ENCODE results near the gene NCOA6. TPM values are rescaled to one million over a fixed set of nuclear protein-coding genes. Genes with fewer than 3 reads are reported as not detected.
A peak's percentile ranks its signal among the peaks of the same experiment; 100 is the strongest.
"Not testable (repeated sequence)": the region's sequence is repeated elsewhere in the genome, so short reads cannot be mapped to it uniquely, and the experiment has no call there.

NCOA6 gene
- total RNA-seq, 2 donors from 2014 or later = 20.4 to 24.1 TPM

- ATAC-seq (no peak), DNase-seq (ENCODE audit: low spot score in 2 of 2) (no peak)
- H3K9me3 Mint-ChIP-seq = no peaks in the 10 kb centered on the region
- H3K36me3 Mint-ChIP-seq = peaks cover 7 to 14% of the 10 kb centered on the region in 2 donors
- no peak overlapping the region for H3K27ac Mint-ChIP-seq
Measured at GRCh38 chr20:34754611-34755010, 70.8 kb downstream of the NCOA6 start.

GRCh38 chr20:34753706-34754461 is 71.6 kb downstream of the NCOA6 start:
- ATAC-seq = no peak
- Mint-ChIP-seq H3K27ac (no peak overlapping the region), H3K9me3 (no peaks in the 10 kb centered on the region), H3K36me3 (peaks cover 7 to 14% of the 10 kb centered on the region in 2 donors)
- no peak for DNase-seq (ENCODE audit: low spot score in 2 of 2)

- H3K36me3 Mint-ChIP-seq = peaks cover 0 to 7% of the 10 kb centered on the region in 2 donors
- DNase-seq (ENCODE audit: low spot score in 2 of 2) = no peak
- H3K9me3 Mint-ChIP-seq = no peaks in the 10 kb centered on the region
- no peak overlapping the region for H3K27ac Mint-ChIP-seq
- no peak for ATAC-seq
Measured at GRCh38 chr20:34751453-34751852, 74.0 kb downstream of the NCOA6 start.

DNA sequence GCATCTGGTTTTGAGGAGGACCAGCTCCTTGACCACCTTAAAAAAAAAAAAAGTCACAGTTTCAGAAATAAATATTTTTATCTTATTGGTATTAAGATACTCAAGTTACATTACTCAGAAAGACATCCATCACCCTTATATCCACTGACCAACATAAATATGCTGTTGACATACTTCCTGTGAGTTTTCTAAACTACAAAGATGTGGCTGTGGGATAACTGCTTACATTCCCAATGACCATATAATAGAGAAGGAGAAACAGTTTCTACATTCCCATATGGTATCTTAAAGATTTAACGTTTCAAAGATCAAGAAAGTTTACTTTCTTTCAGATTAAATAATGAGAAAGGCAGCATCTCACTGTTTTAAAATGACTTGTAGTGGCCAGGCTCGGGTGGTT is 75.0 kb downstream of the NCOA6 start:
- peaks cover 0 to 7% of the 10 kb centered on the region in 2 donors for H3K36me3 Mint-ChIP-seq
- ATAC-seq = no peak
- no peak for DNase-seq (ENCODE audit: low spot score in 2 of 2)
- H3K27ac Mint-ChIP-seq = no peak overlapping the region
- H3K9me3 Mint-ChIP-seq = no peaks in the 10 kb centered on the region

DNA sequence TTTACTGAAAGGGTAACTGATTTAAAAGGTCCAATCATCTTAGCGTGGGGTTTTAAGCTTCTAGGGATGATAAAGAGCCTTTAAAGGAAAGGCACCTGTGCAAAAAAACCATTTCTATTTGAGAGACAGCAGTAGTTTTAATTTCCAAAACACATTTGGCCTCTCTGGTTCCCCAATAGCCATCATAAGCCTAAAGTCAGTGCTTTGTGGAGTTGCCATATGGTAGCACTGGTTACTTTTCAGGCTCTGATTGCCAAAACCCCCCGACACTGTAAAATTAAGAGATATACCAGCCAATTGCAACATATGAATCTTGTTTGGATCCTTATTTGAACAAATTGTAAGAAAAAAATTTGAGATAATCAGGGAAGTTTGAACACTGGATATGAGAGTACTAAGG is 76.7 kb downstream of the NCOA6 start:
- DNase-seq (ENCODE audit: low spot score in 2 of 2) (no peak), ATAC-seq (no peak)
- Mint-ChIP-seq H3K9me3 (no peaks in the 10 kb centered on the region), H3K36me3 (no peaks in the 10 kb centered on the region), H3K27ac (no peak overlapping the region)

DNA sequence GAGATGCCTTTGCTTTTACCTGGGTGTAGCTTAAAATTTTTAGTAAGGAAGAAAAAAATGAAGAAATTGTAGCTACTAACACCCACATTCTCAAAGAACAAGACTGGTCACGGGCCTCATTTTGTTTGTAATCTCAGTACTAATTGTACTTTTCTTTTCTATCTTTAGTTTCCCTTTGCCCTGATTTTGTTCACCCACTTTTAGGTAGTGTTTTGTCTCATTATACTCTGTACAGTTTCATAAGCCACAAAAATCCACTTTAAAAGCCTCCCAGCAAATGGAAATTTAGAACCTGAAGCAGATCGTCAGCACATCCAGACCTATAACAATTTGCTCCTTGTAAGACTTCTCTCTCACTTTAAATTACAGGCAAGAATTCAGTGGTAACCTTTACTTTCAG is 78.0 kb downstream of the NCOA6 start:
- DNase-seq (ENCODE audit: low spot score in 2 of 2) (no peak), ATAC-seq (peak in 1 of 2 donors; percentile 59)
- H3K36me3 Mint-ChIP-seq = peaks cover 0 to 6% of the 10 kb centered on the region in 2 donors

DNA sequence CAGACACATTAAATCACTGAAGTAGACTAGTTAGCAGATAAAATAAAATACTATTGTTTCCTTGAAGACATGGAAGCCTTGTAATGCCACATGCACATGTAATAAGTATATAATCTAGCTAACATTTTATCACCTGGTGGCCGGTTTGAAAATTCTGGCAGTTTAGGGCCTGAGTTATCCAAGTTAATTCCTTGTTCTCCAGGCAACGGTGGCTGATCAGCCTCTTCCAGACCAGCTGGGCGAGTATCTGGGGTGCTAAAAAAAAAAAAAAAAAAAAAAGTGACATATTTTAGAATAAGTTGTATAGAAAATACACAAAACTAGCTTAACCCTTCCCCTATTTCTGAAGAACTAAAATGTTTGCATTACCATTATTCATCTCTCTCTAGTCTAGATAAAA is 78.8 kb downstream of the NCOA6 start:
- DNase-seq (ENCODE audit: low spot score in 2 of 2) = no peak
- peaks cover 0 to 12% of the 10 kb centered on the region in 2 donors for H3K36me3 Mint-ChIP-seq
- H3K27ac Mint-ChIP-seq = no peak overlapping the region
- H3K9me3 Mint-ChIP-seq = no peaks in the 10 kb centered on the region
- ATAC-seq = no peak

More for the DNA sequence above, 78.0 kb downstream of the NCOA6 start:
- Mint-ChIP-seq H3K27ac (peak overlapping the region in 1 of 2 donors; percentile 22), H3K9me3 (no peaks in the 10 kb centered on the region)

- no peak overlapping the region for H3K27ac Mint-ChIP-seq
- H3K36me3 Mint-ChIP-seq = peaks cover 0 to 12% of the 10 kb centered on the region in 2 donors
Measured at GRCh38 chr20:34744847-34745246, 80.6 kb downstream of the NCOA6 start.

DNA sequence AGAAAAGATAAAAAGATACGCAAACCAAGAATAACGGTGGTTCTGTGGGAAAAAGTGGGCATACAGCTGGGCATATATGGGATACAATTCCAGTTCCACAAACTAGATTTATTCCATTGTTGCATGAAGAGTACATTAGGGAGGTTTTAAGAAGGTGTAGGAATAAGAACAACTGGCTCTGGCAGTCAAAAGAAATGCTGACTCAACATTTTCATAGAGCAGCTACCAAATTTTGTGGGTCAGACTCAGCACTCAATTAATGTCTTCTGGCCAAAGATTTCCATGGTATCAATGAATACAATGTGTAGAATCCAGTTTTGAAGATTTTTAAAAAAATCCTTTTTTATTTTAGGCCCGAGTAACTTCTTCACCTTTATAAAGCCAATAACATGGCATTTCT is 81.1 kb downstream of the NCOA6 start:
- Mint-ChIP-seq H3K9me3 (no peaks in the 10 kb centered on the region), H3K27ac (no peak overlapping the region), H3K36me3 (peaks cover 0 to 12% of the 10 kb centered on the region in 2 donors)
- no peak for DNase-seq (ENCODE audit: low spot score in 2 of 2)
- ATAC-seq = no peak

More at GRCh38 chr20:34744847-34745246, 80.6 kb downstream of the NCOA6 start:
- DNase-seq (ENCODE audit: low spot score in 2 of 2) = no peak
- no peak for ATAC-seq
- H3K9me3 Mint-ChIP-seq = no peaks in the 10 kb centered on the region

DNA sequence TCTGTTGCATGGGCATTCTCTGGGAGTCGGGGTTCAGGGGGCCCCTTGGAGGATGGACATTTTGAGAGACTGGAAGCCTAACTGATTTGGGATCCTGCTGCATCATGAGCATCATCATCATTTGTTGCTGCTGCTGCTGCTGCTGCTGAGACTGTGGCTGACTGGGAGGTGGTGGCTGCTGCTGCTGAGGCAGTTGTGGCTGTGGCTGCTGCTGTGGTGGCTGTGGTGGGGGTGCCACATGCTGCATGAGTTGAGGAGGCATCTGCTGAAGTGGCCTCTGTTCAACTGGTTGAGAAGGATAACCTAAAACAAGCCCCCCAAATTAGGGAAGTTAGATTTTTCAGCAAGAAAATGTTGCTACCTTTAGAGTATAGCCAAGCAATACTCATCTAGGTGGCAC is 82.4 kb downstream of the NCOA6 start:
- peak in 1 of 2 donors; percentile 18 for ATAC-seq

DNA sequence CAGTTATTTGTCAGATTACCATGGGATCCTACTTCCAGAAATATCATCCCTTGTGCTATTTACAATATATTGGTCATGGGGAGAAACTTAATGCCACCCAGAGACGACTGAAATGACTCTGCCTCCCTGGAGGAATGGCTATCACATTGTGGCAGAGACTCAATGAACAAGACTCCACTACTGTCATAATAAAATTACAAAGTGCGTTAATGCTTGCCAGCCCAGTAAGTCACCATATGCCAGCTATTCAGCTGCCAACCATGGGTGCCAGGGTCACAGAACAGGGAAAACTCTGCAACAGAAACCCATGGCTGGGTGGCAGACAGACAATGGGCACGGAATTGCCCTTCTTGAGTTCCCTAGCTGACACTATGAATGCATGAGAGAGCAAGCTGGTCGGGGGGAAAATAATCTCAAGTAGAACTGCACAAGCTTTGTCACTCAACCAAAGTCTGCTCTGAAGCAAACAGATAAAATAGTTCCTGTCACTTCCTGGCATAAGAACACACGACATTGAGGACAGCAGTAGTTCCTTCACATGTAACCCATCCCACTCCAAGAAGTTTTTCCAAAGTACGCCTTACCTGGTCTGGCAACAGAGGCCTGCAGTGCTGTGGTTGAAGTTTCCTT is 89.2 kb downstream of the NCOA6 start:
- ATAC-seq (no peak), DNase-seq (ENCODE audit: low spot score in 2 of 2) (no peak)
- H3K27ac Mint-ChIP-seq = no peak overlapping the region
- H3K36me3 Mint-ChIP-seq = no peaks in the 10 kb centered on the region
- H3K9me3 Mint-ChIP-seq = no peaks in the 10 kb centered on the region

More for the DNA sequence above, 82.4 kb downstream of the NCOA6 start:
- Mint-ChIP-seq H3K36me3 (peaks cover 0 to 12% of the 10 kb centered on the region in 2 donors), H3K9me3 (no peaks in the 10 kb centered on the region), H3K27ac (no peak overlapping the region)
- DNase-seq (ENCODE audit: low spot score in 2 of 2) = no peak

- Mint-ChIP-seq H3K27ac (no peak overlapping the region), H3K9me3 (no peaks in the 10 kb centered on the region), H3K36me3 (no peaks in the 10 kb centered on the region)
- ATAC-seq (no peak), DNase-seq (ENCODE audit: low spot score in 2 of 2) (no peak)
Measured at GRCh38 chr20:34732523-34732922, 92.9 kb downstream of the NCOA6 start.

DNA sequence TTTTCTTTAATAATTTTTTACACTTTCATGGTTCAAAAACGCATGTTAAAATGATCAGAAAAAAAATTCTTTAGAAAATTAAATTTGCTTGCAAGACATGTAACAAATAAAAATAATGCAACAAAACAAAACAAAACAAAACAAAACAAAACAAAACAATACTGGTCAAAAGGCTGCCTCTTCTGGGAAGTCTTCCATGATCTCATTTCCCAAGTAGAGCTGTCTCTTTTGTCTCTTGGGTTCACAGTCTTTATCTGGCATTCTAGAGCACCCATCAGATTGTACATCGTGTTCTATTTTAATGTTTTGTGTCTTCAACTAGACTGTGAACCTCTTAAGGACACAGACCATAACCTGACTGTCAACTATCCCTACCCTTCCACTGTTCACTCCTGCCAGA is 96.0 kb downstream of the NCOA6 start:
- ATAC-seq = no peak
- H3K9me3 Mint-ChIP-seq = no peaks in the 10 kb centered on the region
- peaks cover 0 to 9% of the 10 kb centered on the region in 2 donors for H3K36me3 Mint-ChIP-seq
- peak overlapping the region in 1 of 2 donors; percentile 46 for H3K27ac Mint-ChIP-seq
- no peak for DNase-seq (ENCODE audit: low spot score in 2 of 2)

- DNase-seq (ENCODE audit: low spot score in 2 of 2) (no peak), ATAC-seq (no peak)
- H3K36me3 Mint-ChIP-seq = peaks cover 0 to 9% of the 10 kb centered on the region in 2 donors
- H3K27ac Mint-ChIP-seq = no peak overlapping the region
- H3K9me3 Mint-ChIP-seq = no peaks in the 10 kb centered on the region
Measured at GRCh38 chr20:34724172-34724571, 101.3 kb downstream of the NCOA6 start.

- DNase-seq (ENCODE audit: low spot score in 2 of 2); H3K27ac Mint-ChIP-seq; H3K36me3 Mint-ChIP-seq; H3K9me3 Mint-ChIP-seq: not testable (repeated sequence)
- ATAC-seq = peak in 1 of 2 donors; percentile 66
Measured at GRCh38 chr20:34722560-34722959, 102.9 kb downstream of the NCOA6 start.

DNA sequence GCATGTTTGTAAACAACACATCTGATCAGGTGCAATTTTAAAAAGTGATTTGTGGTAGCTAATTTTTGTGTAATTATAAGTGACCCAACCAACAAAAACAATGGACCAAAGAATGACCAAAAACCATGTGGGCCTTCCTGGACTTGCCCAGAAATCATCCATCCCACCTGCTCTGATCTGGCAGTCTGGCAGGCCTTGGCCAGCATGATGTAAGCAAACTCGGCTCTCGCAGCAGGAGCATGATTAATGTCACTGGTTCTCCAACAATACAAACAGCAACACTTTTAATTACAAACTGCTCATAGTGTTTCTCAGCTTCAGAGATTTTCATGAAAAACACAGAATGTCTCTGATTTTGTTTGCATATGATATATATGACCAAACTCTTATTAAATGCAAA is 105.2 kb downstream of the NCOA6 start:
- no peak overlapping the region for H3K27ac Mint-ChIP-seq
- ATAC-seq (no peak), DNase-seq (ENCODE audit: low spot score in 2 of 2) (no peak)
- no peaks in the 10 kb centered on the region for H3K36me3 Mint-ChIP-seq
- H3K9me3 Mint-ChIP-seq = no peaks in the 10 kb centered on the region

- H3K9me3 Mint-ChIP-seq, H3K36me3 Mint-ChIP-seq, H3K27ac Mint-ChIP-seq: not testable (repeated sequence)
- peak; percentile 73 to 90 for ATAC-seq
- peak in 1 of 2 donors; percentile 19 for DNase-seq (ENCODE audit: low spot score in 2 of 2)
Measured at GRCh38 chr20:34719242-34720017, 106.0 kb downstream of the NCOA6 start.

All from activated naive CD4-positive, alpha-beta T cell treated with anti-CD3 and anti-CD28 coated beads, Interleukin-2, amount 50 U/mL, for 72 hours (primary cell).